Measurements from ENCODE around the gene TWSG1. TPM values are rescaled to one million over a fixed set of nuclear protein-coding genes. Genes with fewer than 3 reads are reported as not detected.

The TWSG1 gene
- total RNA-seq, 1 donor from 2014 or later: 25.8 TPM

GRCh38 chr18:9405130-9405529 is 70.6 kb downstream of the TWSG1 start:
- FAIRE-seq (no peak), DNase-seq (ENCODE audit: low read depth) (no peak)
- no peaks in the 10 kb centered on the region for H3K27me3 ChIP-seq (ENCODE audit: control insufficient read depth, insufficient read depth, low read length)
- H3K36me3 ChIP-seq (ENCODE audit: control insufficient read depth, insufficient read depth, low read length): no peaks in the 10 kb centered on the region
- H3K4me3 ChIP-seq (ENCODE audit: low read depth, low read length): no peak overlapping the region
- TF ChIP-seq, protein P1, sequence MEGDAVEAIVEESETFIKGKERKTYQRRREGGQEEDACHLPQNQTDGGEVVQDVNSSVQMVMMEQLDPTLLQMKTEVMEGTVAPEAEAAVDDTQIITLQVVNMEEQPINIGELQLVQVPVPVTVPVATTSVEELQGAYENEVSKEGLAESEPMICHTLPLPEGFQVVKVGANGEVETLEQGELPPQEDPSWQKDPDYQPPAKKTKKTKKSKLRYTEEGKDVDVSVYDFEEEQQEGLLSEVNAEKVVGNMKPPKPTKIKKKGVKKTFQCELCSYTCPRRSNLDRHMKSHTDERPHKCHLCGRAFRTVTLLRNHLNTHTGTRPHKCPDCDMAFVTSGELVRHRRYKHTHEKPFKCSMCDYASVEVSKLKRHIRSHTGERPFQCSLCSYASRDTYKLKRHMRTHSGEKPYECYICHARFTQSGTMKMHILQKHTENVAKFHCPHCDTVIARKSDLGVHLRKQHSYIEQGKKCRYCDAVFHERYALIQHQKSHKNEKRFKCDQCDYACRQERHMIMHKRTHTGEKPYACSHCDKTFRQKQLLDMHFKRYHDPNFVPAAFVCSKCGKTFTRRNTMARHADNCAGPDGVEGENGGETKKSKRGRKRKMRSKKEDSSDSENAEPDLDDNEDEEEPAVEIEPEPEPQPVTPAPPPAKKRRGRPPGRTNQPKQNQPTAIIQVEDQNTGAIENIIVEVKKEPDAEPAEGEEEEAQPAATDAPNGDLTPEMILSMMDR (IDR thresholded peaks at IDR 0.05; ENCODE audit: insufficient read depth, low read length, severe bottlenecking): no peak

- Histone ChIP-seq H3K27me3 (ENCODE audit: control insufficient read depth, insufficient read depth, low read length) (no peaks in the 10 kb centered on the region), H3K36me3 (ENCODE audit: control insufficient read depth, insufficient read depth, low read length) (no peaks in the 10 kb centered on the region), H3K4me3 (ENCODE audit: low read depth, low read length) (no peak overlapping the region)
- DNase-seq (ENCODE audit: low read depth): no peak
- no peak for FAIRE-seq
- TF ChIP-seq, protein P1 (IDR thresholded peaks at IDR 0.05; ENCODE audit: insufficient read depth, low read length, severe bottlenecking): no peak
Observed at GRCh38 chr18:9405977-9406376, 71.4 kb downstream of the TWSG1 start.

GRCh38 chr18:9410515-9410914 is 75.9 kb downstream of the TWSG1 start:
- TF ChIP-seq, protein P1 (IDR thresholded peaks at IDR 0.05; ENCODE audit: insufficient read depth, low read length, severe bottlenecking): no peak
- Histone ChIP-seq H3K36me3 (ENCODE audit: control insufficient read depth, insufficient read depth, low read length) (no peaks in the 10 kb centered on the region), H3K27me3 (ENCODE audit: control insufficient read depth, insufficient read depth, low read length) (no peaks in the 10 kb centered on the region), H3K4me3 (ENCODE audit: low read depth, low read length) (no peak overlapping the region)
- no peak for DNase-seq (ENCODE audit: low read depth)
- FAIRE-seq: no peak

GRCh38 chr18:9413576-9413975 is 79.0 kb downstream of the TWSG1 start:
- H3K27me3 ChIP-seq (ENCODE audit: control insufficient read depth, insufficient read depth, low read length): no peaks in the 10 kb centered on the region
- DNase-seq (ENCODE audit: low read depth) (no peak), FAIRE-seq (no peak)
- TF ChIP-seq, protein P1 (IDR thresholded peaks at IDR 0.05; ENCODE audit: insufficient read depth, low read length, severe bottlenecking): no peak
- no peaks in the 10 kb centered on the region for H3K36me3 ChIP-seq (ENCODE audit: control insufficient read depth, insufficient read depth, low read length)
- no peak overlapping the region for H3K4me3 ChIP-seq (ENCODE audit: low read depth, low read length)

GRCh38 chr18:9416563-9417072 is 82.0 kb downstream of the TWSG1 start:
- H3K27me3 ChIP-seq (ENCODE audit: control insufficient read depth, insufficient read depth, low read length): no peaks in the 10 kb centered on the region
- TF ChIP-seq, protein P1 (IDR thresholded peaks at IDR 0.05; ENCODE audit: insufficient read depth, low read length, severe bottlenecking): no peak
- no peak for DNase-seq (ENCODE audit: low read depth)
- no peak for FAIRE-seq
- no peaks in the 10 kb centered on the region for H3K36me3 ChIP-seq (ENCODE audit: control insufficient read depth, insufficient read depth, low read length)
- H3K4me3 ChIP-seq (ENCODE audit: low read depth, low read length): no peak overlapping the region
